ACHN (cell line): ENCODE data around the gene PDE6C.
A peak's percentile ranks its signal among the peaks of the same experiment; 100 is the strongest.
"Not testable (repeated sequence)": the region's sequence is repeated elsewhere in the genome, so short reads cannot be mapped to it uniquely, and the experiment has no call there.

Experiments
- DNase-seq: peaks from one replicate; pipeline ENCODE4 v3.0.0-alpha.2; 2015
- in situ Hi-C: cut with HindIII; loops from 2 replicates; pipeline ENCODE4 v1.10.0; 2017; ENCODE audit warnings: low sequenced_read_pairs, low pct_ligation_motif_present, low pct_unique_long_range_greater_than_20kb

PDE6C gene

GRCh38 chr10:93678386-93678785, 66.0 kb downstream of the PDE6C start:
- in situ Hi-C loops, result no loop called here
- DNase-seq, result no peak

GRCh38 chr10:93678805-93679587, 66.7 kb downstream of the PDE6C start:
- DNase-seq, result no peak
- in situ Hi-C loops, result no loop called here

- peak; percentile 64 for DNase-seq
Measured at GRCh38 chr10:93680412-93681047, 68.2 kb downstream of the PDE6C start.

GRCh38 chr10:93687737-93688136, 75.4 kb downstream of the PDE6C start:
- DNase-seq, result no peak
- in situ Hi-C loops, result no loop called here

More at GRCh38 chr10:93680412-93681047, 68.2 kb downstream of the PDE6C start:
- in situ Hi-C loops, result no loop called here

- no peak for DNase-seq
- in situ Hi-C loops, result no loop called here
Measured at GRCh38 chr10:93695740-93696139, 83.4 kb downstream of the PDE6C start.

- in situ Hi-C loops, DNase-seq: not testable (repeated sequence)
Measured at GRCh38 chr10:93696582-93696981, 84.2 kb downstream of the PDE6C start.

GRCh38 chr10:93697207-93697606, 84.9 kb downstream of the PDE6C start:
- in situ Hi-C loops, result no loop called here
- no peak for DNase-seq

GRCh38 chr10:93701866-93702209, 89.5 kb downstream of the PDE6C start:
- DNase-seq, result peak; percentile 44
- in situ Hi-C loops, result no loop called here

- in situ Hi-C loops, result no loop called here
- DNase-seq, result peak; percentile 92
Measured at GRCh38 chr10:93702210-93703001, 90.1 kb downstream of the PDE6C start, which contains the start of gene FRA10AC1. TSS of gene FRA10AC1 (minus strand) at chr10:93702592. CDS start at chr10:93700106, 2,486 bp downstream.

- in situ Hi-C loops, result no loop called here
- no peak for DNase-seq
Measured at GRCh38 chr10:93703066-93703465, 90.7 kb downstream of the PDE6C start.

GRCh38 chr10:93703841-93704240, 91.5 kb downstream of the PDE6C start:
- in situ Hi-C loops, result no loop called here
- no peak for DNase-seq

GRCh38 chr10:93704451-93704850, 92.1 kb downstream of the PDE6C start:
- no peak for DNase-seq
- in situ Hi-C loops, result no loop called here

GRCh38 chr10:93707623-93708022, 95.3 kb downstream of the PDE6C start:
- in situ Hi-C loops, result no loop called here
- no peak for DNase-seq

GRCh38 chr10:93710333-93710909, 98.1 kb downstream of the PDE6C start:
- DNase-seq, result no peak
- in situ Hi-C loops, result no loop called here

- in situ Hi-C loops, result no loop called here
- DNase-seq, result no peak
Measured at GRCh38 chr10:93711891-93712290, 99.6 kb downstream of the PDE6C start.

GRCh38 chr10:93712593-93712992, 100.3 kb downstream of the PDE6C start:
- no peak for DNase-seq
- in situ Hi-C loops, result no loop called here

GRCh38 chr10:93715345-93715744, 103.0 kb downstream of the PDE6C start:
- in situ Hi-C loops, result no loop called here
- no peak for DNase-seq
